Lower lobe of right lung (tissue), 2 donors: ENCODE data around the gene ABCC1. TPM values are rescaled to one million over a fixed set of nuclear protein-coding genes. Genes with fewer than 3 reads are reported as not detected.
"Not testable (repeated sequence)": the region's sequence is repeated elsewhere in the genome, so short reads cannot be mapped to it uniquely, and the experiment has no call there.

Experiments
- ATAC-seq, 2 donors: fragments of 200-7000 bp; cut with Tn5 transposase; one replicate each; pipeline ENCODE4 v1.9.1; 2020 to 2022; ENCODE audit warnings: mild to moderate bottlenecking in 2 of 2, moderate library complexity in 2 of 2
- DNase-seq: peaks from one replicate; pipeline ENCODE4 v3.0.0-alpha.2; 2020
- H3K27ac ChIP-seq: fragments of 200-600 bp; one replicate; pipeline ENCODE4 v1.8.0; 2022
- H3K27me3 ChIP-seq: fragments of 200-600 bp; one replicate; pipeline ENCODE4 v1.8.0; 2022; ENCODE audit warnings: low read depth
- H3K36me3 ChIP-seq: fragments of 200-600 bp; one replicate; pipeline ENCODE4 v1.8.0; 2022; ENCODE audit warnings: mild to moderate bottlenecking
- H3K4me1 ChIP-seq: fragments of 200-600 bp; one replicate; pipeline ENCODE4 v1.8.0; 2022
- H3K4me3 ChIP-seq: fragments of 200-600 bp; one replicate; pipeline ENCODE4 v1.8.0; 2022; ENCODE audit warnings: mild to moderate bottlenecking
- H3K9me3 ChIP-seq: fragments of 200-600 bp; one replicate; pipeline ENCODE4 v1.8.0; 2022
- intact Hi-C: fragments of 100-400 bp; cut with DNase I; formaldehyde crosslinking; loops from one replicate; pipeline ENCODE4 v1.11.0; 2022
- total RNA-seq: library from RNA; stranded (reverse); fragmentation: NEBNext Ultra II Directional; extraction: Animal tissue kit (Norgen Biotek cat#: 25700); gene quantifications from one replicate; pipeline ENCODE4 v1.2.1, GENCODE V29; 2021
- TF ChIP-seq, protein P1 (sequence below): fragments of 200-600 bp; IDR thresholded peaks from one replicate; pipeline ENCODE4 v1.8.0; 2022; ENCODE audit warnings: antibody characterized with exemption, mild to moderate bottlenecking
- donor health status: DM: no; HTN: yes; CAD: no; lungs with severe emphysema.

Gene ABCC1
- total RNA-seq, 1 donor from 2014 or later, result 47.5 TPM

DNA sequence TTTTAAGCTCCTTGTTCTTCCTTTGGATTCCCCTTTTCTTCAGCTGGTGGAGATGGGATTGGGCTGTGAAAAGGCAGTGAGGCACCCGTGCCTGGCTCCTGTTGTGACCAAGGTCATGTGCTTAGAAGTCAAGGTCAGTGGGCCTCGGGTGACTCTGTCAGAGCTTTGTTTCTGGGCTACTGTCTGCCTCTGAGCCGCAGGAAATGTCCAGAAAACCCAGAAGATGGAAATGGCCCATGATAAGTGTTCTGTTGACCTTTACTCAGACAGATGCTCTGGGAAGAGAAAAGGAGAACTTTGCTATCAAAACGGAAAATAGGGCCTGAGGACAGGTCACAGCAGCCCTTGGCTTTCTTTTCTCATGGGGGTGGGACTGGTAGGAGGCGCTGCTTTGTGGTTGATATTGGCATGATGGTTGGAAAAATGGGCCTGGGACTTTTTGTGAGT lies 2.9 kb downstream of the ABCC1 start:
- no peak for DNase-seq
- intact Hi-C loops, result no loop called here

DNA sequence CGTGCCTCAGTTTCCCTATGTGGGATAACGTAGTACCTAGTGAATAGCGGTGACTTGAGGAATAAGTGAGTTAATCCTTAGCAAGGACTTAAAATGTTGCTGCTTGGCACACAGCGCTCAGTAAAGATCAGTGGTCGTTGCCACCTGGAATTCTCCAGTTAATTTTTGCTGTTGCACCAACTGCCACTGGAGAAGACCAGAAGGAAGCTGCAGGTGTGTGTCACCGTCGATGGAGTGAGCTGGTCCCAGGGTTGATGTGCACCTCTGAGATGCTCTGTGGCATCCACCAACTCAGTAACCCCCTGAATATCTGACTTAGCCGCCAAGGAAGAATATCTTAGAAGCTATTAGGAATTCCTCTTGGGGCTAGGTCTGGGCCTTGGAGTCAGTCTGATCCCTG lies 4.1 kb downstream of the ABCC1 start:
- intact Hi-C loops, result no loop called here
- ATAC-seq, result no peak
- Histone ChIP-seq H3K4me1 (peaks cover 49% of the 10 kb centered on the region), H3K36me3 (no peaks in the 10 kb centered on the region), H3K4me3 (no peak overlapping the region), H3K27ac (no peak overlapping the region), H3K9me3 (no peaks in the 10 kb centered on the region), H3K27me3 (no peaks in the 10 kb centered on the region)
- no peak for DNase-seq
- TF ChIP-seq, protein P1, sequence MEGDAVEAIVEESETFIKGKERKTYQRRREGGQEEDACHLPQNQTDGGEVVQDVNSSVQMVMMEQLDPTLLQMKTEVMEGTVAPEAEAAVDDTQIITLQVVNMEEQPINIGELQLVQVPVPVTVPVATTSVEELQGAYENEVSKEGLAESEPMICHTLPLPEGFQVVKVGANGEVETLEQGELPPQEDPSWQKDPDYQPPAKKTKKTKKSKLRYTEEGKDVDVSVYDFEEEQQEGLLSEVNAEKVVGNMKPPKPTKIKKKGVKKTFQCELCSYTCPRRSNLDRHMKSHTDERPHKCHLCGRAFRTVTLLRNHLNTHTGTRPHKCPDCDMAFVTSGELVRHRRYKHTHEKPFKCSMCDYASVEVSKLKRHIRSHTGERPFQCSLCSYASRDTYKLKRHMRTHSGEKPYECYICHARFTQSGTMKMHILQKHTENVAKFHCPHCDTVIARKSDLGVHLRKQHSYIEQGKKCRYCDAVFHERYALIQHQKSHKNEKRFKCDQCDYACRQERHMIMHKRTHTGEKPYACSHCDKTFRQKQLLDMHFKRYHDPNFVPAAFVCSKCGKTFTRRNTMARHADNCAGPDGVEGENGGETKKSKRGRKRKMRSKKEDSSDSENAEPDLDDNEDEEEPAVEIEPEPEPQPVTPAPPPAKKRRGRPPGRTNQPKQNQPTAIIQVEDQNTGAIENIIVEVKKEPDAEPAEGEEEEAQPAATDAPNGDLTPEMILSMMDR, result no peak

More for the DNA sequence above, 2.9 kb downstream of the ABCC1 start:
- Histone ChIP-seq H3K36me3 (no peaks in the 10 kb centered on the region), H3K9me3 (no peaks in the 10 kb centered on the region), H3K4me3 (no peak overlapping the region), H3K27ac (peak overlapping the region; percentile 31), H3K27me3 (no peaks in the 10 kb centered on the region), H3K4me1 (peaks cover 49% of the 10 kb centered on the region)
- TF ChIP-seq, protein P1, result no peak
- no peak for ATAC-seq

DNA sequence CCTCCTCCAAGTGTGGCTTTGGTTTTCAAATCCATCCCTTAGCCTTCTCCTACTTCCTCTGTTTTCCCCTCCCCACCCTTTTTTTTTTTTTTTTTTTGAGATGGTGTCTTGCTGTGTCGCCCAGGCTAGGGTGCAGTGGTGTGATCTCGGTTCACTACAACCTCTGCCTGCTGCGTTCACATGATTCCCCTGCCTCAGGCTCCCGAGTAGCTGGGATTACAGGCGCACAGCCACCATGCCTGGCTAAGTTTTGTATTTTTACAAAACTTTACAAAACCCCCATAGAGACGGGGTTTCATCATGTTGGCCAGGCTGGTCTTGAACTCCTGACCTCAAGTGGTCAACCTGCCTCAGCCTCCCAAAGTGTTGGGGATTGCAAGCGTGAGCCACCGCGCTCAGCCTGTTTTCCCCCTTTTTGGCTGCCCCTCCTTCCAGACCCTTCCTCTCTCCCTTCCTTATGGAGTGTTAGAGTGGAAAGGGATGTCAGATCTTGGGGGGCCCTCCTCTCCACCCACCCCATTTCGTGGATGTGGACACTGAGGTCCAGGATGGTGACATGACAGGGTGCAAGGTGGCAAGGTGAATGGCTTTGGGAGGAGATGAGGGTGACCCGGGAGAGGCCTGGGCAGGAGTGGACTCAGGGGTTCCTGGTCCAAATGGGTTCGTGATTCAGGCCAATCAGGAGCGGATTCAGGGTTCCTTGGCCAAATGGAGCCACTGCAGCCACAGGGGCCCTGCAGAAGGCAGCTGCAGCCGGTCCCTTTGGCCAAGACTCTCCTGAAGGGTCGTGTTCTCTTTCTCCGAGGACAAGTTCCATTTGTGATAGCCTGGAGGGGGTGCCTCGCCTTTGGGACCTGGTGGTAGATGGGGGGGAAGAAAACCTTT lies 4.8 kb downstream of the ABCC1 start:
- H3K27ac ChIP-seq, result peak overlapping the region; percentile 43
- H3K27me3 ChIP-seq, result no peaks in the 10 kb centered on the region
- TF ChIP-seq, protein P1, result no peak
- H3K4me1 ChIP-seq, result peaks cover 44% of the 10 kb centered on the region
- ATAC-seq, result no peak
- no peak overlapping the region for H3K4me3 ChIP-seq
- intact Hi-C loops, result no loop called here
- H3K9me3 ChIP-seq, result no peaks in the 10 kb centered on the region
- H3K36me3 ChIP-seq, result no peaks in the 10 kb centered on the region
- no peak for DNase-seq

DNA sequence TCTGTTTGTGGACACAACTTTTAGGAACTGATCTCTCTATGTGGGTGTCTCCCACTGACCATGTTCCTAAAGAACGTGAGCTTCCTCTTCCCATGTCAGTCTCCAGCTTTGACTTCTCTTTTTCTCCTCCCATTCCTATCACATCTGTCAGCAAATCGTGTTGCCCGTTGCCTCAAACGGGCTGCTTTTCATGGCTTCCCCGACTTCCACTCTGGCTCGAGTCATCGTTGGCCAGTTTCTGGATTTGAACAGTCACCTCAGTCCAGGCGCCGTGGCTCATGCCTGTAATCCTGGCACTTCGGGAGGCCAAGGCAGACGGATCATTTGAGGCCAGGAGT lies 5.4 kb downstream of the ABCC1 start:
- TF ChIP-seq, protein P1, result no peak
- DNase-seq (no peak), ATAC-seq (peak; percentile 44 to 60)
- intact Hi-C loops, result no loop called here
- no peak overlapping the region for H3K4me3 ChIP-seq
- peak overlapping the region; percentile 46 for H3K27ac ChIP-seq
- H3K36me3 ChIP-seq, result no peaks in the 10 kb centered on the region
- peaks cover 50% of the 10 kb centered on the region for H3K4me1 ChIP-seq
- H3K9me3 ChIP-seq, result no peaks in the 10 kb centered on the region
- H3K27me3 ChIP-seq, result no peaks in the 10 kb centered on the region

DNA sequence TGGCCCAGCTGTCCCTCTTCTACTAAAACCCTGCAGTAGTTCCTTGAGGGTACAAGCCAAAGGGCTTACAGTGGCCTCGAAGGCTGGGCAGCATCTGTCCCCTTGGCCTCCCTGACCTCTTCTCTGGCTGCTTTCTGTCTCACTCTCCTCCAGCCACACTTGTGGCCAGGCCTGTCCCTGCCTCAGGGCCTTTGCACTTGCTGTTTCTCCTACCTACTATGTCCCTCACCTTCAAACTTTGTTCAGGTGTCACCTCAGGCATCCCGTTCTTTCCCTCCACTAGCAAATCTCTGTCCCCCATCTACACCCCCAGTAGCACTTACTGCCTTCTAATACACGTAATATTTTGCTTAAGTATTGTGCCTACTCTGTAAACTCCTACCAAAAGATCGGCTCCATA lies 6.0 kb downstream of the ABCC1 start:
- no peaks in the 10 kb centered on the region for H3K27me3 ChIP-seq
- no peak for ATAC-seq
- TF ChIP-seq, protein P1, result no peak
- intact Hi-C loops, result no loop called here
- no peak overlapping the region for H3K4me3 ChIP-seq
- no peaks in the 10 kb centered on the region for H3K36me3 ChIP-seq
- H3K4me1 ChIP-seq, result peaks cover 57% of the 10 kb centered on the region
- no peaks in the 10 kb centered on the region for H3K9me3 ChIP-seq
- DNase-seq, result no peak
- H3K27ac ChIP-seq, result peak overlapping the region; percentile 46

DNA sequence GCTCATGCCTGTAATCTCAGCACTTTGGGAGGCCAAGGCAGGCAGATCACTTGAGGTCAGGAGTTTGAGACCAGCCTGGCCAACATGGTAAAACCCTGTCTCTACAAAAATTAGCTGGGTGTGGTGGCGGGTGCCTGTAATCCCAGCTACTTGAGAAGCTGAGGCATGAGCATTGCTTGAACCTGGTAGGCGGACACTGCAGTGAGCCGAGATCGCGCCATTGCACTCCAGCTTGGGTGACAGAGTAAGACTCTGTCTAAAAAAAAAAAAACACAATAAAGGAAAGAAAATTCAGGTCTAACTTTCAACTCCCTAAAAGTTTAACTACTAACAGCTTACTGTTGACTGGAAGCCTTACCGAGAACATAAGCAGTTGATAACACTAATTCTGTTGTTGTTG lies 6.7 kb downstream of the ABCC1 start:
- ATAC-seq, H3K36me3 ChIP-seq, intact Hi-C loops, H3K9me3 ChIP-seq, H3K27me3 ChIP-seq, H3K4me3 ChIP-seq, DNase-seq, H3K27ac ChIP-seq: not testable (repeated sequence)
- H3K4me1 ChIP-seq, result peaks cover 55% of the 10 kb centered on the region
